ENCODE results near the gene OAT.
A peak's percentile ranks its signal among the peaks of the same experiment; 100 is the strongest.
"Not testable (repeated sequence)": the region's sequence is repeated elsewhere in the genome, so short reads cannot be mapped to it uniquely, and the experiment has no call there.

Gene OAT

DNA sequence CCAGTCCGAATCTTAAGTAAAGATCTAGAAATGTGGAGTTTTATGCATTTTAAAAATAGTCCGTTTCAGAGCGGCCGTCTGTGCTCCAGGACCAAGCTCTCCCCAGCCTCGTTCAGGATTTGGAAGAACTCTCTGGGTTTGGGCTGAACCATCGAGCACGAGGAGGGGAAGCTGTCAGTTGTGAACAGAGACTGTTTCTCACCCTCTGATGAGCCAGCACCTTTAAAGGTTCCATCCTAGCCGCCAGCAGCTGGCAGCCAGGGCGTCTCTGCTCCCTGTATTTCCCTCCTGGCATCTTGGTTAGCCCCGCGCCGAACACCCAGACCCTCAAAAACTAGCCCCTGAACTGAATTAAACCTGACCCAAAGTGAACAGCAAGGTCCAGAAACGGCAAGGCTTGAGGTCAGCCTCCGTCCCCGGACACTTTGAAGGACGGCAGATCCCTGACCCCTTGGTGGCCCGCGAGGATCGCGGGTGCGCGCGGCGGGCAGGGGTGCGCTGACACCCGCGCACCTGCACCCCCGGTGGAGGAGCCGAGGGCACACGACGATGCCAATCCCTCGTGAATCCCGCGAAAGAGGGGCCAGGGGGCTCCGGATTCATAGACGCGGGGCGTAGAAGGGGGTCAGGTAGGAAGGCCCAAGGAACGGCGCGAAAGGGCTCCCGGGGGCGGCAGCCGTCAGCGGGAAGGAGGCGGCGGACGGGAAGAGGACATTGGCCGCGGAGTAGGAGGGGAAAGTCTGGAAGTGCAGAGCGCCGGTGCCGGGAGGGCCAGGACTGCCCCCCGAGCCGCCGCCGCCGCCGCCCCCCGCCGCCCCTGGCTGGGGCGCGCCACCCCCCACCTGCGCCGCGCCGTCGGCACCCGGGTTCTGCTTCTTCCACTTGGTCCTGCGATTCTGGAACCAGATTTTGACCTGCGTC is 28.4 kb upstream of the OAT start:
- no peak for DNase-seq

DNA sequence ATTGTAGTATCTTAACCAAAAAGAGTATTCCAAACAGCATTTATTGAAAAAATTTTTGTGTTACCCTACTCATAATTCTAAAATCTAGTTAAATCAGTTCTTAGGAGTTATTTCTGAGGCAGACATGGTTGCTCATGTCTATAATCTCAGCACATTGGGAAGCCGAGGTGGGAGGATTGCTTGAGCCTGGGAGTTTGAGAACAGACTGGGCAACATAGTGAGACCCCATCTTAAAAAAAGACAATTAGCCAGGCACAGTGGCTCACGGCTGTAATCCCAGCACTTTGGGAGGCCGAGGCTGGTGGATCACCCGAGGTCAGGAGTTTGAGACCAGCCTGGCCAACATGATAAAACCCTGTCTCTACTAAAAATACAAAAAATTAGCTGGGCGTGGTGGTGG is 23.0 kb upstream of the OAT start:
- not testable (repeated sequence) for DNase-seq

DNA sequence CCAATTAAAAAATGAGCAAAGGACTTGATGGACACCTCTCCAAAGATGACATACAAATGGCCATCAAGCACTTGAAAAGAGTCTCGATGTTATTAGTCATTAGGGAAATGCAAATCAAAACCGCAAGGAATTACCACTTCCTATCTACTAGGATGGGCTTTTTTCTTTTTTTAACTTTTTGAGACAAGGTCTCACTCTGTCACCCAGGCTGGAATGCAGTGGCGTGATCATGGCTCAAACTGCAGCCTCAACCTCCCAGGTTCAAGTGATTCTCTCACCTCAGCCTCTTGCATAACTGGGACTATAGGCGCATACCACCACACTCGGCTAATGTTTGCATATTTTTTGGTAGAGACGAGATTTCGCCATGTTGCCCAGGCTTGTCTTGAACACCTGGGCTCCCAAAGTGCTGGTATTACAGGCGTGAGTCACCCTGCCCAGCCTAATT is 17.5 kb upstream of the OAT start:
- DNase-seq, result no peak

DNA sequence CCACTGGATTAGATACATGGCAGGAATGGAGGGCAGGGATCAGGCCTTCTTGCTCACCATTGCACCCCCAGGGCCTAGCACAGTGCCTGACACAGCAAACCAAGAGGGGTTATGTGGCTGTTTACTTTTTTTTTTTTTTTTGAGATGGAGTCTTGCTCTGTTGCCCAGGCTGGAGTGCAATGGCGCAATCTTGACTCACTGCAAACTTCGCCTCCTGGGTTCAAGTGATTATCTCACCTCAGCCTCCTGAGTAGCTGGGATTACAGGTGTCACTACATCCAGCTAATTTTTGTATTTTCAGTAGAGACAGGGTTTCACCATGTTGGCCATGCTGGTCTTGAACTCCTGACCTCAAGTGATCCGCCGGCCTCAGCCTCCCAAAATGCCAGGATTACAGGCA is 17.0 kb upstream of the OAT start:
- not testable (repeated sequence) for DNase-seq

DNA sequence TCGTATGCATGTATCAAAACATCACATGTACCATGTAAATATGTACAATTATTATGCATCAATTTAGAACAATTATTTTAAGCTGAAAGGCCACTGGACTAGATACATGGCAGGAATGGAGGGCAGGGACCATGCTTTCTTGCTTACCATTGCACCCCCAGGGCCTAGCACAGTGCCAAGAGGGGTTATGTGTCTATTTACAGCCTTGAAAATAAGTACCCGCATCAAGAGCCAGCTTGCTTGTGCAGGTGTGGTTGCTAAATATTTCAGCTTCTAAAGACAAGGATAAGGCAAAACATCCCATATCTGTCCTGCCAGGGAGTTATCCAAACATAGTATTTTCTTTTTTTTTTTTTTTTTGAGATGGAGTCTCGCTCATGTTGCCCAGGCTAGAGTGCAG is 14.7 kb upstream of the OAT start:
- DNase-seq, result no peak

DNA sequence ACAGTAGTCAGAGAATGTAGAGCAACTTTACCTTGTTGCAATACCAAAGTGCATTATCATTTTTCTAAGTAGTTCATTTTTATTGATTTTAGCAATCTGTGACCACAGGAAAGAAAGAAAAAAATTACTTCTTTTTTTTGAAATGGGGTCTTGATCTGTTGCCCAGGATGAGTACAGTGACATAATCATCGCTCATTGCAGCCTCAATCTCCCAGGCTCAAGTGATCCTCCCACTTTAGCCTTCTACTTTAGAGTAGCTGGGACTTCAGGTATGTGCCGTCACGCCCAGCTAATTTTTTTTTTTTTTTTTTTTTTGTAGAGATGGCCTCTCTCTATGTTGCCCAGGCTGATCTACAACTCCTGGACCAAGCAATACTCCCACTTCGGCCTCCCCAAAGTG is 11.4 kb upstream of the OAT start:
- no peak for DNase-seq

DNA sequence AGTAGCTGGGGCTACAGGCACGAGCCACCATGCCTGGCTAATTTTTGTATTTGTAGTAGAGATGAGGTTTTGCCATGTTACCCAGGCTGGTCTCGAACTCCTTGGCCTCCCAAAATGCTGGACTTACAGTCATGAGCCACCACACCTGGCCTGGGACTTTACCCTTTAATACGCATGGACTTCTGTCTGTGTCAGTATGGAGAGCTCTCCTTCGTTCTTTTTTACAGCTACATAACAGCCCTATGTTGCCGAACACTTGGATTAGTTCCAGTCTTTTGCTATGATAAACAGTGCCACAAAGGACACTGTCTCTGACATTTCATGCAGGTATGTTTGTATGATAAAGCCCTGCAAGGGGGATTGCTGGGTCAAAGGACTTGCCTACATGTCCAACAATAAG is 10.9 kb upstream of the OAT start:
- DNase-seq, result no peak

DNA sequence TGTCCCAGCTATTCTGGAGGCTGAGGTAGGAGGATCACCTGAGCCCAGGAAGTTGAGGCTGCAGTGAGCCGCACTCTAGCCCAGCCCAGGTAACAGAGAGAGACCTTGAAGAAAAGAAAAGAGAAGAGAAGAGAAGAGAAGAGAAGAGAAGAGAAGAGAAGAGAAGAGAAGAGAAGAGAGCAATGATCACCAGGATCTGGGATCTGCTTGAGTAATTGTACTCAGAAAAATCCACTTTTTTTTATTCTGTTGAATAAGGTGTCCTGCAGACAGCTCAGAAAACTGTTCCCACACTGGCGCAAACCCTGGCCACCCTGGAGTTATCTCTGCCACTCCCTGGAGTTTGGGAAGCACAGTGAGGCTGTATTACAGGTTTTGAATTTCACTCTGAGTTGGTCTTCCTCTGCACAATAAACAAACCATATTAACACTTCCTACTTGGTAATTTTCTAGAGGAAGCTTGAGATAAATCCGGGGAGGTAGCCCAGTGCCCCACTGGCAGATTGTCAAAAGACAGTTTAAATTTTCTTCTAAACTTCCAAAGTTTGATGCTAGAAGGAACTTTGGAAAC is 9.6 kb upstream of the OAT start:
- no peak for DNase-seq

DNA sequence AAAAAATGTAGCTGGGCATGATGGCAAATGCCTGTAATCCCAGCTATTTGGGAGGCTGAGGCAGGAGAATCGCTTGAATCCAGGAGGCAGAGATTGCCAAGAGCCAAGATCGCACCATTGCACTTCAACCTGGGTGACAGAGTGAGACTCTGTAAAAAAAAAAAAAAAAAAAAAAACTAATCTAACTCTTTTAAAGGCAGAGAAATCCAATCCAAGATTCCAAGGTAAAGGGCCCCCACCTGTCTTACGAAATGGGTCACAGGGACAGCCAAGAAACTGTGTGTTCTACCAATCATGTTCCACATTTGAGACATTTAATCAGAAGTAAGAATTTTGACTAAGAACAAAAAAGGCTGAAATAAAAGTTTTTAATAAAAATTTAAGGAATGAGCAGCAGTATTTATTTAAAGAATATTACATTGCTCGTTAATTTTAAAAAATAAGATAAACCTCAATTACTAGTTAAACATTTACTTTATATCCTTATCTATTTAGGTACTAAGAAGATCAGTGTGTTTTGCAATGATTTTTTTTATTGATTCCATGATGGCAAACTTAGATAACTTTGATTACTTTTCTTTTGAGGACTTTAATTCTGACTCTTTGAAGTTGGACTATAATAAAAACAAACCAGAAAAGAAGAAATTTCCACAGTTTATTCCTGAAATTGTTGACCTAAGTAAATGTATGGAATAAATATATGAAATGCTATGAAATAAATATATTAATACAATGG is 6.7 kb upstream of the OAT start:
- no peak for DNase-seq

DNA sequence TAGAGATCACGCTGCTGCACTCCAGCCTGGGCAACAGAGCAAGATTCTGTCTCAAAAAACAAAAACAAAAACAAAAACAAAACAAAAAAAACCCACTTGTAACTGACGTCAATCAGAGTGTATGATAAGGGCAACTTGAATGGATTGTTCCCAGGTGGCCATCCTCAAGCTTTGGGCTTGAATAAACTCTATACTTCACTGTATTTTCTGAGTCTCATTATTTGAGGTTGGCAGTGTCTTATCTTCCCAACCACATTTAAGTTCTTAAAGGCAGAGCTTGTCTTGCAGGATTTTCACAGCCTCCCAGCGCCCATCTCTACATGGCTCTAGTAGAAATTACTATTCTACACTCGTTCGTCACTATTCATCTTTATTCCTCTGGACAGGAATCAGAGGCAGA is 5.1 kb upstream of the OAT start:
- DNase-seq, result no peak

DNA sequence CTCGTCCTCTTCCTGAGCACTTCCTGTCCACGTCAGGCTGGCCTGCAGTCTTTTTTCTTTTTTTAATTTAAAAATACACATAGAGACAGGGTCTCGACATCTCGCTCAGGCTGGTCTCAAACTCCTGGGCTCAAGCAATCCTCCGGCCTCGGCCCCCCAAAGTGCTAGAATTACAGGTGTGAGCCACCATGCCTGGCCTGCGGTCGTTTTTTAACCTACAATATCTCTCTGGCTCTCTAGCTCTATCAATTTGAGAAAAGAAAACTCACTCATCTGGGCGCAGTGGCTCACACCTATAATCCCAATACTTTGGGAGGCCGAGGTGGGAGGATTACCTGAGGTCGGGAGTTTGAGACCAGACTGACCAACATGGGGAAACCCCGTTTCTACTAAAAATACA is 4.0 kb upstream of the OAT start:
- no peak for DNase-seq

DNA sequence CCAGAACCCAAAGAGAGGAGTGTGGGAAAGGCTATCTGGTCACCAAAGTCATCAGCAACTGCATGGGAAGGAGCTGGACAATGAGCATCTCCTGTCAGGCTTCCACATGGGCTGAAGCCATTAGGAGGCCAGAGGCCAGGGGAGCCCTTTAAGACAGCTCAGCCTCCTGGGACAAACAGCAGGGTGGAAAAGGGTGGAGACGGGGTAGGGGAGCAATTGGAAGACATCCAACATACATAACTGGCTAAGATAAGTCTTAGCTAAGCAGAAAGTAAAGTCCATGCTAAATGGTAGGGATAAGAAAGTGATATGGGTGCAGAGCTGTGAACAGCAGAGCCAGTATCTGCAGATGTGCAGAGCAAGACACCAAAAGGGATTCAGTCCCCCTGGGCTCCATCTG is 1.5 kb upstream of the OAT start:
- no peak for DNase-seq

DNA sequence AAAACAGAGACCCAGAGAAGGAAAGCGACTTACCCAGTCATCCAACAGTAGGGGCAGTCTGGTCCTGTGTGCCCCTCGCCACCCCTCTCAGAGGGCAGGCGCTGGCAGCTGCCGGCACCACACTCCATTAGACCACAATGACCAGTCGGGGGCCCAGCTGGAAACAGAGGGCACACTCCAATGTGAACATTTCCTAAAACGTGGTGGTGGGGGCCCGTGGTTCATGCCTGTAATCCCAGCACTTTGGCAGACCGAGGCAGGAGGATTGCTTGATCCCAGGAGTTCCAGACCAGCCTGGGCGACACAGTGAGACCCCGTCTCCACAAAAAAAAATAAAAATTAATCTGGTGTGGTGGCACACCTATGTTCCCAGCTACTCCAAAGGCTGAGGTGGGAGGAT is 912 bp upstream of the OAT start:
- DNase-seq, result no peak

DNA sequence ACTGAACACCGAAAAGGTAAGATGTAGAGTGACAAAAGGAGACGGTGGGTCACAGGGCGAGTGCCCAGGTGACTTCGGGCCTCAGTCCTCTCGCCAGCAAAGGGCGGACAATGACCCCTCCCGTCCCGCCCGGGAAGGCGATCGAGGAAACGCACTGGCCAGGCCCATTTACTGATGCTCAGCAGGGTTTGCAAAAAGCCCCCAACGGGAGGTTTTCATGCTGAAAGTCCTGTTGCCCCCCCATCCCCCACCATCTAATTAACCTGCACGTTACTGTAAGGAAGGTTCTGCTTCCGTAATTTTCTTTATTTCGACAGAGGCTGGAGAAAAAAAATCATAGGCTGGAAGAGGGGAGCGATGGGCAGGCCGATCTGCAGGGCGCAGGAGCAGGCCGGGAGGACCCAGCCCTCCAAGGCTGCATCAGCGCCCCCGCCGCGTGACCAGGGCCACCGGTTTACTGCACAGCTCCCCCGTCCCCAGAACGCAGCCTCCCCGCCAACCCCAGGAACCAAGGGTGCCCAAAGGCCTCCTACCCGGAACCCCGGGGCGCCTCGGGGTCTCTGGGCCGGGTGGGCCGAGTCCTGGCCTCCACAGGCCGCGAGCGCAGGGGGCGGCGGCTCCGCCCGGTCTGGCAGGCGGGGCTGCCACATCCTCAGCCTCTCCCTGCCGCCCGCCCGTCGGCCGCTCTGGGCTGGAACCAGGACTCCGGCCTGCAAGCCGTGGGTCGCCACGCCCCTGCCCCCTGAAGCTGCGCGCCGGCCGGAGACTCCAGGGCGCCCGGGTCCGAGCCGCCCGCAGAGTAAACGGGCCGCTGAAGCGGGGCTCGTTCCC is 613 bp downstream of the OAT start:
- DNase-seq, result no peak

DNA sequence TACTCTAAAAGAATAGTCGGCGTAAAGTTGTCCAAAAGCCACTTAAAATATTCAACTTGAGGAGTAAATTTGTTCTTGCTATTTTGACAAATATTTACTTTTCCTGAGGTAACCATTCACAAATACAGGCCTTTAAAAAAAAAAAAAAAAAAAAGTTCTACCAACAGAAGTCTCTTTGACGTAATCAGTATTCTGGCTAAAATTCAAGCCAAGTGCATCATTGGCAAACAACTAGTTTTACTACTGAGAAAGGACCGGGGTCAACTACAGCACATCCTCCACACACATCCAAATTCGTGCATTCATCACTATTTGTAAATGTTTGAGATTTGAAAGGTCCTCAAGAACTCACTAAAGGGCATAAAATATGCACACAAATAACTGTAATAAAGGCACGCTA is 2.0 kb downstream of the OAT start:
- no peak for DNase-seq

DNA sequence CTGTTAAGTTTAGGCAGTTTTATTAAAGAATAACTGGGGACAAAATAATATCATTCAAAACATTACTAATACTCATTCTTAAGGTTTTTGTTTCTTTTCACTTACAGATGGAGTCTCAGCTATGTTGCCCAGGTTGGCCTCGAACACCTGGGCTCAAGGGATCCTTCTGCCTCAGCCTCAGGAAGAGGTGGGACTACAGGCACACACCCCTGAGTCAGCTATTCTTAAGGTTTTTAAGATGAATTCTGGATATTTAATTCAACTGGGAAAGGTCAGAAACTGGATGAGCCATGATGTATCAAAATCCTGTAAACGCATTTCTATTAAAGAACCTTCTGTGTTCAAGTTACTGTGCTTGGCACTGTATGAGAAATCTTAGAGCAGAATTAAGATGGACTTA is 3.5 kb downstream of the OAT start:
- no peak for DNase-seq

DNA sequence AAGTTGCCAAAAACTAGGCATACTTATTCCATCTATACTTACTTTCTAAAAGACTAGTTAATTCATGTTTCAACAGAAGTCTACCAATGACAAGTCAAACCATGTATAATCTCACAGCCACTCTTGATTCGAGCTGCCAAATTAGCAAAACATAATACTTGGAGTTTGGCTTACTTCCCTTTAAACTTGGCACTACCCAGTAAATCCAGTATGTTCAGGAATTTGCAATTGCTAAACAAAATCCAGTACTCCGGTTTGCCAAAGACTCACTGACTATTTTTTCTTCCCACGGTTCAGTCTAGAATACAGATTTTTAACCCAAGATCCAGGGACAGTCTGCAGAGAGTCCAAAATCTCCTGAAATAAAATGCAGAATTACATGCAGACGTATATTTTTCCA is 4.6 kb downstream of the OAT start:
- no peak for DNase-seq

DNA sequence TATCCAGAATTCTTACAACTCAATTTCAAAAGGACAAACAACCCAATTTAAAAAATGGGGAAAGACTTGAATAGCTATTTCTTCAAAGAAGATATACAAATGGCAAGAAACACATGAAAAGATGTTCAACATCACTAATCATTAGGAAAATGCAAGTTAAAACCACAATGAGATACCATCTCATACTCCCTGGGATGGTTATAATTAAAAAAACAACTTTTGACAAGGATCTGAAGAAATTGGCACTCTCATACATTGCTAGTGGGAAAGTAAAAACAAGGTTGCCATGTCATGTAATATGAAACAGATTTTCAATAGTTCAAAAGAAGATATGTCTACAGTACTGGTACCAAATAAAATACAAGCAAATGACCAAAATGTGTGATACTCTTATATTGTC is 9.0 kb downstream of the OAT start:
- no peak for DNase-seq

DNA sequence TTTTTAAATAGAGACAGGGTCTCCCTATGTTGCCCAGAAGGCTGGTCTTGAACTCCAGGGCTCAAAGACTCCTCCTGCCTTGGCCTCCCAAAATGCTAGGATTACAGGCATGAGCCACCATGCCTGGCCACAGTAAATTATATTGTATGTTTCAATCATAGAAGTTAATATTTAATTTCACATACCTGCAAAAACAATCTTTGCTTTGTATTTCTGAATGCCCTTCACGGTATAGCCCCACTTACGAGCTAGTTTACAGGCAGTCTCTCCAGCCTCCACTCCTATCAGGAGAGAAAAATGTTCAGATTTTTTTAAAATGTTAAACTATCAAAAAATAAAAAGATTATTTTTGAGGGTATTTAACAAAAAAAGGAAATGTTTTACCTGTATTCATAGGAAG is 10.4 kb downstream of the OAT start:
- no peak for DNase-seq

DNA sequence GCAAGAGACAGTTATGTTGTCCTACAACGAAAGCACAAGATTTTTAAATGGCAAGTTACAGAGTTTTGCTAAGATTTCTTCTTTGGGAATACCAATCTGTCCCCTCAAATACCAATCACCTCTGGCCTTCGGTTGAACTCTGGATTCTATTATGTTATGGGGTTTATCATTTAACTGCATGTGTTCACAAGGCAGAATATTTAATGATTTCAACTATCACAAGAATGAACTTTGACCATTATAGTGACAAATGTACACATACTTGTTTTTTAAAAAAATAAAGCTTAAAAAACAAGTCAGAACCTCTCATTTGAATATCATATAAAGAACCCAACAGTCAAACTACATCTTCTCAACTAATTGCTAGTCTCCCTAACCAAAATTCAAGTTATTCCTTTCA is 11.3 kb downstream of the OAT start:
- DNase-seq, result no peak

DNA sequence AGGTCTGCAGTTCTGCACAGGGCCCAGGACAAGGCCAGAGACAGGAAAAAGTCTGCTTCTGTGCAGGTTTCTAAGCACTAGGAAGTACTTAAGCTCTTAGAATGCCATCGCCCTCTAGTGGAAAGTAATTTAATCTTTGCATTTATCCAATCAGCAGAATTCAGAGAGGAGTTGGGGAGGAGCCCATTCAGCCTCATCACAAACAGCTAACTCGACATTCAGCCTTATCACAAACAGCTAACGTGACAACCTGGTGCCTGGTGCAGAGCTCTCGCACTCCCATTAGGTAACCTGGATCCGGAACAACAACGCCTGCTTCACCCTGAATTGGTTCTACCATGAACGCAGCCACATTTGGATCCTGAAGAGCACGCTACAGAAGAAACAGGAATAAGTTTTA is 15.2 kb downstream of the OAT start:
- peak; percentile 53 for DNase-seq

DNA sequence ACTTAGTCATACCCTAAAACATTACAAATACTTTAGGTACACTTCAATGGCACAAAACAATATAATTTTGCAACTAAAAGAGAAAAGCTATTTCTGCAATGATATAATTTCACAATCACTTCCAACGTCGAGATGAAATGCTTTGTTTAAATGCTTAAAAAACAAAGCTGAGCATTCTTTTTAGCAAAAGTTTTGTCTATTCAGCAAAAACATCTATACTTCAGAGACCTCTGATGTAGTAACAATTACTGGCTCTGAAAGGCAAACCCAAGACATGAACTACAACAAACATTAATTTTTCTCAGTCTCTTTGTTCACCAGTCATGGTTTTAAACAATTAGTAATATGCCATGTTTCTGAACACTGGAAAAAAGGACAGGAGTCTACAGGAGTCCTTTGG is 16.4 kb downstream of the OAT start:
- DNase-seq, result no peak

DNA sequence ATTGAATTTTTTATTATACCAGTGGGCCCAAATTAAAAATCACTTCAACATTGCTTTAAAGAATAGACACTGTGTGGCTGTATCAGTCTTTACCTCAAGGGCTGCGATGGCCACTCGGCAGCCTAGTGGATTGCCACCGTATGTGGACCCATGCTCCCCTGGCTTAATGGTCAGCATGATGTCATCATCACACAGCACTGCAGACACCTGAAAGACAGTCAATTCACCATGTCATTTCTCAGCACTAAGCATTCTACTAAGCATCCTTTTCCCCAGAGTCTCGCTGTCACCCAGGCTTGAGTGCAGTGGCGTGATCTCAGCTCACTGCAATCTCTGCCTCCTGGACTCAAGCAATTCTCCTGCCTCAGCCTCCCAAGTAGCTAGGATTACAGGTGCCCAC is 17.1 kb downstream of the OAT start:
- DNase-seq, result no peak
